ENCODE data around the gene PVALB.

DNA sequence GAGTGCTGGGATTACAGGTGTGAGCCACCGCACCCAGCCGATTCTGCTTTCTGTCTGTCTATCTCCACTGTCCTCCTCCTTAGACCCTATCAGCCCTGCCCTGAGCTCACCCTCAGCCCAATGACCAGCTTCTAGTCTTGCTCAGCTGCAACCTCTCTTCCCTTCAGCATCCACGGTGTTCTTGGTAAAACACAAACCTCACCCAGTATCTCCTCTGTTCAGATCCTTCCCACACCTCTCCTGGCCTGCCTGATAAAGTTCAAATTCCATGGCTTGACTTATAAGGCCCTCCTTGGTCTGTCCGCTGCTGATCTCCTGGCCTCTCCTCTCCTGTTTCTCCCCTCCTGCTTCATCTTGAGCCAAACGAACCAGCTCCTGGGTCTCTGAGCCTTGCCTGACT, 29.4 kb upstream of the PVALB start:
- TF ChIP-seq CTCF (IDR thresholded peaks at IDR 0.05) = no peak
- no peak for TF ChIP-seq POLR2A (IDR thresholded peaks at IDR 0.05)
